HPDE6-E6E7 (cell line): Measurements from ENCODE around the gene TCEA2.

Source experiments
- DNase-seq: peaks from one replicate; pipeline ENCODE4 v3.0.0; 2011; ENCODE audit warnings: missing footprints; ENCODE audit errors: extremely low spot score

Gene TCEA2

DNA sequence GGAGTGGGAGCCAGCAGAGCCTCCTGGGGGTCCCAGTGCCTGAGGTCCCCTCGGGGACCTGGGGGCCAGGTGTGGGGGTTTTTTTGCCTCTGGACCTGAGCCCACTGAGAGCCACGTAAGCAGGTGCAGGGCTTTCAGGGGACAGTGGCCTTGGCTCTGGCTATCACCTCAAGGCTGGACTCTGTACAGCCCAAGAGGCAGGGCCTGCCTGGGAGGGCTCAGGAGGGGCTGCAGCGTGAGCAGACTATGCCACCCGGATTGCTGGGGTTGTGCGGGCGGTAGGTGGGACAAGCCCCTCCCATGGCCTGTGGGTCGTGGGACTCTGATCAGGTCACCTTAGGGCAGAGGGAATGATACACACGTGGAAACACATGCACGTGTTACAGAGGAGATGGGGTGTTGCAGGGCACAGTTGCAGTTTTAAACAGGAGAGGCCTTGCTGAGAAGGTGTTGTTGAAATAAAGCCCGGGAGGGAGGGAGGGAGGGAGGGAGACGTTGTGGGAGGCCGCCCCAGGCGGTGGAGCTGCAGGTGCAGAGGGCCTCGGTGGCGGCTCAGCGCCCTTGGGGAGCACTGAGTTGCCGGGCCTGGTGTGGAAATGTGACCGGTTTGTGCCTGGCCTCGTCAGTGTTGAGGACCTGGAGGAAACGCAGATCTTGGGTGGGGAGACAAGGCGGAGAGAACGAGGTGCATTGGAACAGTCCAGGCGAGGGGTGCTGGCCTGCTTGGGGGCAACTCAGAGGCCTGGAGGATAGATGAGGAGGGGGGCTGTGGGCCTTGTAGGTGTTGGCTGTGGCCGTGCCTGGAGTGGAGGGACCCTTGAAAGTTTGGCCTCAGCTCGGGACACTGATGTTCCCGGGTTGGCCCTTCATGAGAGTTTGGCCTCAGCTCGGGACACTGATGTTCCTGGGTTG, 2.3 kb downstream of the TCEA2 start:
- DNase-seq, result no peak

DNA sequence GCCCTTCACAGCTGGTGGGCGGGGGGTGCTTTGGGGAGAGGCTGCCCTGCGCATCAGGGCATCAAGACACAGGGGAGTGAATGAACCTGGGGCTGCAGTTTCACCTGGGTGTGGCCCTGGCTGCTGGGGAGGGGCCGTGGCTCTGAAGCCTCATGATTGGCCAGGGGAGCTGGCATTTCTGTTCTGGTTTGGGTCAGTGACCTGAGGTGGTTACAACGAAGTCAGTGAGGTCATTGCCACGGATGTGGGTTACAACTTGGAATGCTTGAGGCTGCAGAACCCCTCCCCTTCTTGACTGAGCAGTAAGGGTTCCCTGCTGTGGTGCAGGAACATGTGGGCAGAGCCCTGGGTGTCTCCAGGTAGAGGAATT, 3.0 kb downstream of the TCEA2 start:
- DNase-seq, result peak; percentile 70

DNA sequence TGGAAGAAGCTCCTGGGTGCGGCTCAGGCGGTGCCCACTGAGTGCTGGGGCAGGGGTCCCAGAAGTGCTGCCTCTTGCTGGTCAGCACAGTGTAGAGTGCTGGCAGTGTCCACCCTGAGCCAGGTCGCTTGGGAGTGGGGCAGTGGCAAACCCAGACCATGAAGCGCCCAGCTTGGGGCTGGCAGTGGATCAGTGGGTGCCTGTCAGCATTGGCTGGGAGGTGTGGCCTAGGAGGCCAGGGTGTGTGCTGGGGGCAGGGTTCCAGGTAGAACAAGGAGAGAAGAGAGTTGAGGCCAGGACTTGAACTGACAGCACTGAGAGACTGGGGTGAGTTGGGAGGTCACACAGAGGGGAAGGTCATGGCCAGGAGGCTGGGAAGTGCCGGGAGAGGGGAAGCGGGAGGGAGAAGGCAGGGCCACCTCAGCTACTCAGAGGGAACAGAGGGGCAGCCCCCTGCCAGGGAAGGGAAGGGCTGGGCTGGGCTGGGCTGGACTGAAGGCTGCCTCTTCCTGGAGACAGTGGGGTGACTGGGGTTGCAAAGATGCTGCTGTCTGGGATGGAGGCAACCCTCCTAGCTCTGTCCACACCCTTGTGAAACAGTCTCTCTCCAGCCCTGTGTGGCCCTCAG, 4.1 kb downstream of the TCEA2 start:
- DNase-seq, result no peak

DNA sequence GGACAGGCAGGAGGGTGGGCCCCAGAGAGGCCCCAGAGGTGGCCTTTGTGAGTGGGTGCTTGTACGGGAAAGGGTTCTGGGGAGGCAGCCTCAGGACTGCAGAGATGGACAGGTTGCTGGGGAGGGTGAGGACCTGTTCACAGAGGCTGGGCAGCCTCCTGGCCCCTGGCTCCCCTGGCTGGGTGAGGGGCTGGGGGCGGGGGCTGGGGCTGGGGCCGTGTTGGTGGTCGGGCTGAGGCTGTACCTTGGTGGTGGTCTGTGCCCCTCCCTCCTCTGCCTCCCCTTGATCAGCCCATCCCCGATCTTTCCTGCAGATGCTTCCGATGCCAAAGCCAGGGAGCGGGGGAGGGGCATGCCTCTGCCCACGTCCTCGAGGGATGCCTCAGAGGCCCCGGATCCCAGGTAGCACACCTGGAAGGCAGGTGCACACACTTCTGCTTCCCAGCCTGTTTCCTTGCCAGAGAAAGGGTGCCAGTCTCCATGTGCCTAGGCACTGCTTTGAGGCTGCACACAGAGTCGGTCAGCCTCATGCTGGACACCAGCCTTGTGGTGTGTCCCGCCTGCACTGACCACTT, 4.8 kb downstream of the TCEA2 start:
- DNase-seq, result no peak

DNA sequence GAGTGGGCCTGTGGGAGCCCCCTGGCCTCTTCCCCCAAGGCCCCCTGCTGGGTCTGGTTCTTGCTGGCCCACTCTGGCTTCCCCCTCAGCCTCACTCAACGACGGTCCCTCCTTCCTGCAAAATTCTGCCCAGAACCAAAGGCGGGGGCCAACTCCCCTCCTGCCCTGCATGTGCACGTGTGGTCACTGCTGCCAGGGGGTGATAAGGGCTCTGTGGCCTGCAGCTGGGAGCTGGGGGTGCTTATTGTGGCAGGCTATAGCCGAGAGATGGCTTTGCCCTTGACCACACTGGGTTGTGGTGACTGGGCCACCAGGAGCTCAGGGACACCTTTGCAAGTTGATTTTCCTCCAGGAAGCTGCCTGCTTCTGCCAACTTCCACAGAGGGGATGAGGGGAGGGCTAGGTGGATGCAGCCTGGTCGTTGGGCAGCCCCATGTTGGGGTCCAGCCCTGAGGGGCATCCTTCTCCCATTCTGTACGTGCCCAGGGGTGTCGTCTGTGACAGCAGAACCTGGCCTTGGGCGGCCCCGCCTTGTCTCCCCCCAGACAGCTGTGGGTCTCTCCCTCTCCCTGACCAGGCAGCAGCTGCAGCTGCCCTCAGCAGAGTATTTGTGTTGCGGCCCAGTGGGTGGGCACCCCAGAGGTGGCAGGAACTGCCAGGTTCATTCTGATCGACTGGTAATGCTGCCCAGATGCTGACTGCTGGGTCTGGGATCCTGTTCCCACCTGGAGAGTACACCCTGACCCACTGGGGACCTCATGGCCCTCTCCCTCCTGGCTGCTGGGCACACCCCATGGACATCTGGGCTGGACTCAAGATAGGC, 5.6 kb downstream of the TCEA2 start:
- no peak for DNase-seq

DNA sequence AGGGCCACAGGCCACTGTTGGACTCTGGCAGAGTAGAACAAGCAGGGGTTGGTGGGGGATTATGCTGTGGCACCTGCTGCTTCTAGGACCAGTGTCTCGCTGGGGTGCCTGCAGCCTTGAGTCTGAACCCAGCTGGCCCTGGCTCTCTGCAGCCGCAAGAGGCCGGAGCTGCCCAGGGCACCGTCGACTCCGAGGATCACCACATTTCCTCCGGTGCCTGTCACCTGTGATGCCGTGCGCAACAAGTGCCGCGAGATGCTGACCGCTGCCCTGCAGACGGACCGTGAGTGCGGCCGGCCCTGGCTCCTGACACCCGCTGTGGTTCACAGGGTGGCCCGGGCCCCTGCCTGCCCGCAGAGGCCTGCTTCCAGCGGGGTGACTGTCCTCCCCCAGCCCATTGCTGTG, 6.2 kb downstream of the TCEA2 start:
- no peak for DNase-seq

DNA sequence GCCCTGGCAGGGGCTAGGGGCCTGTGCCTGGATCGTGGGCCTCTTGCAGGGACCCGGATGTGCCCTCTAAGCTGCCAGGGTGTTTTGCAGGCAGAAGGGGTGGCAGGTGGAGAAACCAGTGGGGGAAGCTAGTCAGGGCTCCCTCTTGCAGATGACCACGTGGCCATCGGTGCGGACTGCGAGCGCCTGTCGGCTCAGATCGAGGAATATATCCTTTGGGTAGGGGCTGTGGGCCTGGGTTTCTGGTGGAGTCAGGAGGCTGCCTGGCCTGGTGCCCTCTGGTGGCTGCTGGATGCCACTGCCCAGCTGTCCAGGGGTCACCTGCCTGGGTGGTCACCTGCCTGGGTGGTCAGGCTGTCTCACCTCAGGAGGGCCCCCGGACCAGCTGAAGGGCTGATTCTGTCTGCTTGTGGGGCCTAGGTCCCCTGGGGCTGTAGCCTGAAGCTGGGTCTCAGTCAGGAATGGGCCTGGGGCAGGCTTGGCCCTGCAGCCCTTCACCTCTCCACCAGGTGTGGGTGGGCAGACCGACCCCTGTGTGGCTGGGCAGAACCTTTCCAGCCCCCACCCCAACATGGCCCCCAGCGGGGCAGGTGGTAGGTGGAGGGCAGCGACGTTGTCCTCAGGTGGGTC, 6.7 kb downstream of the TCEA2 start:
- peak; percentile 64 for DNase-seq

DNA sequence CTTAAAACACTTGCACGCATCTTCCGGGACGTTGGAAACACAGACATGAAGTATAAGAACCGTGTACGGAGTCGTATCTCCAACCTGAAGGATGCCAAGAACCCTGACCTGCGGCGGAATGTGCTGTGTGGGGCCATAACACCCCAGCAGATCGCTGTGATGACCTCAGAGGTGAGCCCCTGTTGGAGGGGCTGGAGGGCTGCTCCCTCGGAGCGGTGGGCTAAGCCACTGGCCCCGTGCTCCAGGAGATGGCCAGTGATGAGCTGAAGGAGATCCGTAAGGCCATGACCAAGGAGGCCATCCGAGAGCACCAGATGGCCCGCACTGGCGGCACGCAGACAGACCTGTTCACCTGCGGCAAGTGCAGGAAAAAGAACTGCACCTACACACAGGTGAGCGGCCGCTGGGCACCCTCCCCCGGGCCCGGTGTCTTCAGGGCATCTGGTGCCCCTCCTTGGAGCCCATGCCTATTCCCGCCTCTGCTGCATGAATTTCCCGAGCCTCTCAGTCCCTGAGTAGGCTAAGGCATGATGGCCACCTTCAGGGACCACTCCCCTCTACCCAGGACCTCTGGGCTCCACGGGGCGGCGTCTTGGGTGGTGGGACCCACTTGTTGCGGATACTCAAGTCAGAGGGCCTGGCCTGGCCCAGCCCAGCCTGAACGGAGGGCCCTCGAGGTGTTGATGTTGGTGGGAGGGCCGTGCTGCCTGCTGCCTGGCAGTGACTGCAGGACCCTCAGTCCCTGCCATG, 7.4 kb downstream of the TCEA2 start:
- DNase-seq, result no peak

DNA sequence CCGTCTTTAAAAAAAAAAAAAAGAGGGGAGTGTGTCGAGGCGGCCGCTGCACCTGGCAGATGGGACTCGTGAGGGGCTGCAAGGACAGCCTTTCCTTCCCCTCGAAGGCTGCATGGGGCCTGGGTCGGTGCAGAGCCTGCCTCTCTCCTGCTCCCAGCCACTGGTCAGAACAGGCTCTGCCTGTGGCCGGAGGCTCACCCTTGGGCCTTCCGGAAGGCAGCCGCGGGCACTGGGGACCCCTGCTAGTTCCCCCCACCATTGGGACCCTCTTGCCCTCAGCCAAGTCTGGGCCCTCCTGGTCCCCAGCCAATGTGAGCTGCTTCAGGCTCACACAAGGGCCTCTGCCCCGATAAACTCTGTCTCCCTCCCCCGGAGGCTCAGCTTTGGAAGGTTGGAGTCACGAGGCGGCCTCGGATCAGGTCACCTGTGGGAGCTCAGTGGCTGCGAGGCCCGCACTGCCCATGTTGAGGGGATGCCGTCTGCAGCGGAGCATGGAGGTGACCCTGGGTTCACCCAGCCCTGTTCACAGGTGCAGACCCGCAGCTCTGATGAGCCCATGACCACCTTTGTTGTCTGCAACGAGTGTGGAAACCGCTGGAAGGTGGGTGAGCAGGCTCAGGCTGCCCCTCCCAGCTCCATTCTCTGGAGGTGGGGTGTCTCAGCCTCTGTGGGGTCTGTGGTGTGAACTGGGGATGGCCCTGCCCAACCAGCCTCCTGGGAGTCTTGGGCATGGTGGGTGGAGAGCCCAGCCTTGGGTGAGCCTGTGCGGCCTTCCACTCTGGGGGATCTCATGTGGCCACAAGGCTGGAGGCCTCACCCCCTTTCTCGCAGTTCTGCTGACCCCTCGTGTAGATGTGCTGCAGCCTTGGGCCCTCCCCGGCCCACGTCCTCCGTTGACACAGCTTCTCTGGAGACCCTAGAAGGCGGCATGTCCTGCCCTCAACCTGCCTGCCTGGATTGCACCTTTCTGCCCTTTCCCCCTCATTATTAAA, 8.6 kb downstream of the TCEA2 start:
- DNase-seq, result no peak

DNA sequence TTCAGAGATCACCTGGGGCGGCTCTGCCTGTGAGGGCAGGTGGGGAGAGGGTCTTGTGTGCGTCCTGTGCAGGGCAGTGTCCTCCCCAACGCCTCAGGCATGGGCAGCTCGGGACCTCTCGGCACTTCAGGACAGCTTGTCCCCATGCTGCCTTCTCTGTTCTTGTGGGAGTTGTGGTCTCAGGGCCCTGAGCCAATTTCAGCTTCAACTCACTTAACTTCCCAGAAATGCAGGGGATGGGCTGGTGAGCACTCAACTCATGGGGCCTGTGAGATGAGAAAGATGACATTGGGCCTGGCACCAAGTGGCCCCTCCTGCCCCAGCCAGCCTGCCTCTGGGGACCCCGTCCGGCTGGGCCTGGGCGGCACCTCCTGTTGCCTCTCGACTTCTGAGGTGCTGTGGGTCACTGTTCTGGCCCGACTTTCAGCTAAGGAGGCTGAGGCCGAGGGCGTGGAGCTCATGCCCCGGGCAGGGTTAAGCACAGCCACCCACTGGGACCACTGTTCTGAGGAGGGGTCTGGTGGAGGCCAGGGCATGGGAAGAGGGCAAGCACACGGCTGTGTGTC, 9.6 kb downstream of the TCEA2 start:
- DNase-seq, result no peak

DNA sequence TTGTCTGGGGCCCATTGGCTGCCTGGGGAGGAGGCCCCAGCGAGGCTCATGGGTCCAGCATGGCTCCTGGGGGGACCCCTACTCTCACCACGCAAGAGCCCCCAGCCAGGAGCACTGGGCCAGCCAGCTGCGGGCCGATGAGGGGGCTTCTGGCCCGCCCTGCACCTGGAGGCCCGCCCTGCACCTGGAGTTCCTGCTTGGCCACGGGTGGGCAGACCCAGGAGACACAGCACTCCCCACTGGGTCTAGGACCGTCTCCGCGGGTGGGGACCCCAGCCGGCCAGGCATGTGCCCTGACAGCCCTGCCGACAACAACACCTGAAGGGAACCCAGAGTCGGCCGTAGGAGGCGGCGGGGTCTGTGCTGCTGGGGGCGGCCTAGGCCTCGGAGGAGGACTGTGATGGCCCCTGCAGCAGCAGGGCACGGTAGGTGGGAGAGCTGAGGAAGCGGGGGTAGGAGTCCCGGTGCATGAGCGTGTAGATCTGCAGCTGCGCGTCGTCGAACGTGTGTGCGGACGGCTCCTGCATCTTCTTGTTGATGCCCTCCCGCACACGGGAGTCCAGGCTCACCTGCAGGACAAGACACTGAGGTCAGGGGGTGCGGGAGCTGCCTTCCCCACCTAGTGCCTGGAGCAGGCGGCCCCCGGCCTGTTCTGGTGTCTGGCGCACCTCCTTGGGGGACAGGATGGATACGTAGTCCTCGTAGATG, 10.6 kb downstream of the TCEA2 start:
- DNase-seq, result no peak

DNA sequence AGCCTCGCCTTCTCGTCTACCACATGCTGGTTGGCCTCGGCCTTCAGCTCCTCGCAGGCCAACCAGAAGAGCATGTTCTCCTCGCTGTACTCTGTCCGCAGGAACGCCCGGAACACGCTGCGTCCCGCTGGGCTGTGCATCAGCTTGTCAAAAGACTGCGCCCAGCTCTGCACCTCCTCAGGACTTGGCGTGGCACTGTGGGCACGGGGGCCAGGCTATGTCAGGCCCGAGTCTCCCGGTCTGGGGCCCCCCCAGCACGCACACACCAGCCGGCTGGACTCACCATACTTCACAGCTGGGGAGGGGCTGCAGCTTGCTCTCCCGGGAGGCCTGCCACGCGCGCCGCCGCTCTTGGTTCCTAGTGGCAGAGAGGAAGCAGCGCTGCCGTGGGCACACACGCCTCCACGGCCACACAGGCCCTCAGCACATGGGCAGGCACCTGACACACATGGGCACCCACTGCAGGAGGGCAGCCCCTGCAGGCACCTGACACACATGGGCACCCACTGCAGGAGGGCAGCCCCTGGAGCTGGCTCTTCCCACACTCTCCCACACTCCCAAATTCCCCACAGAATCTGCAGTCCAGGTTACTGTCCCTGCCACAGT, 11.3 kb downstream of the TCEA2 start:
- DNase-seq, result no peak

DNA sequence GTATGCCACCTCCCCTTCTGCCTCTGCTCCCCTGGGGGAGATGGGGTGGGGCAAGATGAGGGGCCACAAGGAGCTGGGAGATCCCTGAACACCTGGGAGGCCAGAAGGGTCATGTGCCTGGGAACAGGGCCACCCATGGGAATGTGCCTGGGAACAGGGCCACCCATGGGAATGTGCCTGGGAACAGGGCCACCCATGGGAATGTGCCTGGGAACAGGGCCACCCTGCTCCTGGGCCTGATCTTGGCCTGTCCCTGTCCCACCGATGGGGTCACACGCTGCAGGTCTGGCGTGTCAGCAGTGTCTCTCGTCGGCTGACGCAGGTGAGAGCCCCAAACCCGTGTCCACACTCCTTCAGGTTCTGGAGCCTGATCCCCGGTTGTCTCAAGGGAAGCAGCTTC, 12.0 kb downstream of the TCEA2 start:
- DNase-seq, result no peak

DNA sequence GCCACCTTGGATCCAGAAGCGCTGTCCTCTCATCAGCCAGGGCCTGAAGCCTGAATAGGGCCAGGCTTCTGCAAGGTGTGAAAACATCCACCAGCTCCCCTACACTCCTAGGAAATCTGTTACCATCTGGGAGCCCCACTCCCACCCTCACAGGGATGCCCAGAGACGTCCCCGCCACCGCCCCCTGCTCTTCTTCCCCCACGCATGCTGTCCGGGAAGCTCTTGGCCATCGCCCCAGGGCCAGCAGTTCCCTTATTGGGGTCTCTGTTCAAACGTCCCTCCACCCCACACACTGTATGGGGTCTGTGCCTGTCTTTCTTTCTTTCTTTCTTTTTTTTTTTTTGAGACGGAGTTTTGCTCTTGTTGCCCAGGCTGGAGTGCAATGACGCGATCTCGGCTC, 12.6 kb downstream of the TCEA2 start:
- no peak for DNase-seq

DNA sequence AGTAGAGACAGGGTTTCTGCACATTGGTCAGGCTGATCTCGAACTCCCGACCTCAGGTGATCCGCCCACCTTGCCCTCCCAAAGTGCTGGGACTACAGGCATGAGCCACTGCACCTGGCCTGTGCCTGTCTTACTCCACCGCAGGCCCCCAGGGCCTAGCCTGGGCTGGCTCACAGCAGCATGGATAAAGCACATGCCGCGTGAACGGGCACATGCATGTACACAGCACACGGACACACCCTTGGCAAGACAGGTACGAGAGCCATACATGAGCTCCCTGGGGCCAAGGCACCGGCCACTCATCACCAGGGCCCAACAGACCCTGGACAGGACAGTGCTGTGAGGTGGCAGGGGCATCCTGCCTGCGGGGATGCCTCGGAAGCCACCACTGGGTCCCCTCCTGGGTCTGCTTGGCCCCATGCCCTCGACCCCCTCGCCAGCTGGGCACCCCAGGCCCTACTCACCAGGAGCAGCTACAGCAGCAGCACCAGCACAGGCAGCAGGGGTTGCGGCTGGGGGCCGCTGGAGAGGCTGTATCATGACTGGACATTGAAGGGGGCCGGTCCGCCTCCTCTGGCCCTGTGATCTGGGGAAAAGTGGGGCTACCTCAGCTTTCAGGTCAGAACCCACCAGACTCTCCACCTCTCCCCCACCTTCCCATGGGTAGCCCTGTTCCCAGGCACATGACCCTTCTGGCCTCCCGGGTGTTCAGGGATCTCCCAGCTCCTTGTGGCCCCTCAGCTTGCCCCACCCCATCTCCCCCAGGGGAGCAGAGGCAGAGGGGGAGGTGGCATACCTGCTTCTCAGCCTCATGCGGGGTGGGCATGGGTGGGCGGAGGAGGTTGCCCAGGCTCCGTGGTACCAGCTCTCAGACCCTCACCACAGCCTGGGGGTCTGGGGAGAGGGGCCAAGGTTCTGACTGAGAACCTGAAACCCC, 13.3 kb downstream of the TCEA2 start:
- DNase-seq, result no peak

DNA sequence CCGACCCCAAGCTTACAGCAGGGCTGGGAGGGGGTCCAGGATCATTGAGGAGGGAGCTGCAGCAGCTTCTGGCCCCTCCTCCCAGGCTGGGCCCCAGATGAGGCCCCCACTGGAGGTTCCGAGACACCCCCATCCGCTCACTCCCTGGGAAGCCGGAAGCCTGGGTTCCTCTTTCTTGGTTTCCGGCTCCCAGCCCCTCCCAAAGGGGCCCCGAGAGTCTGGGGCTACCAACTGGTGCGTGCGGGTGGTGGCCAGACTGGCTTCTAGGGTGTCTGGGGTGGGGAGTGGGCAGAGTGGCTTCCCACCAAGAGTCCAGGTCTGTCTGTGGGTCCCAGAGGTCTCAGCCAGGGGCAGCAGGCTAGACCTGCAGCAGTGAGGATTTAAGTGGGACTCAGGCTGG, 14.1 kb downstream of the TCEA2 start:
- DNase-seq, result no peak

DNA sequence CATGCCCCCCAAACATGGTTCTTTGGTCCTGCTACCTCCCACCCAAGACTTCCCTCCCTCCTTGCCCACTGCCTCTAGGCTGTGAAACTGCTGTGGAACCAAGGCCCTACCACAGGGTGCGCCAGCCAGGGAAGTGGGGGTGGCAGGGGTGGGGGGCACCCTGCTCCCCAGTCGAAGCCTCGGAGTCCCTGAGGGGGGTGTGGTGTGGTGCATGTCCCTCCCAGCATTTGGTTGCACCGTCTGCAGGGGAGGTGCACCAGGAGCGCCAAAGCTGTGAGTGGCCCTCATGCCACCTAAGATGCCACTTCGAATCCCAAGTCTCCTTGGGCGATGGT, 14.5 kb downstream of the TCEA2 start:
- no peak for DNase-seq
